GM12873 (cell line): ENCODE data around the gene NINJ2.

Experiments
- TF ChIP-seq, protein P1 (sequence below): IDR thresholded peaks from 2 replicates; pipeline ENCODE4 v1.5.1; 2012; ENCODE audit warnings: low read depth, mild to moderate bottlenecking, moderate library complexity, low read length, control low read depth; ENCODE audit not compliant: insufficient read depth; ENCODE audit errors: missing control alignments

The NINJ2 gene

DNA sequence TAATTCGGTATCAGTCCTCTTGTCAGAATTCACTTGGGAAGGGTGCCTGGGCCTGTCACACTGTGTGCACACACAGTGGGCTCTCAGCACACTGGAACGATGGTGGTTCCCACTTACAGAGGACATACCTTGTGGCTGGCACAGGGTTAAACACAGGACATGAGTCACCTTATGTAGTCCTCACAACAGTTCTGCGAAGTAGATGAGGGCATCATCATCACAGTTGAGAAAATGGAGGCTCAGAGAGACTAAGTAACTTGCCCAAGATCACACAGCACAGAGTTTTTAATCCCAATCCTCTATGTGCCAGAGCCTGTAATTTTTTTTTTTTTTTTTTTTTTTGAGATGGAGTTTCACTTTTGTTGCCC, 90.7 kb downstream of the NINJ2 start:
- TF ChIP-seq, protein P1, sequence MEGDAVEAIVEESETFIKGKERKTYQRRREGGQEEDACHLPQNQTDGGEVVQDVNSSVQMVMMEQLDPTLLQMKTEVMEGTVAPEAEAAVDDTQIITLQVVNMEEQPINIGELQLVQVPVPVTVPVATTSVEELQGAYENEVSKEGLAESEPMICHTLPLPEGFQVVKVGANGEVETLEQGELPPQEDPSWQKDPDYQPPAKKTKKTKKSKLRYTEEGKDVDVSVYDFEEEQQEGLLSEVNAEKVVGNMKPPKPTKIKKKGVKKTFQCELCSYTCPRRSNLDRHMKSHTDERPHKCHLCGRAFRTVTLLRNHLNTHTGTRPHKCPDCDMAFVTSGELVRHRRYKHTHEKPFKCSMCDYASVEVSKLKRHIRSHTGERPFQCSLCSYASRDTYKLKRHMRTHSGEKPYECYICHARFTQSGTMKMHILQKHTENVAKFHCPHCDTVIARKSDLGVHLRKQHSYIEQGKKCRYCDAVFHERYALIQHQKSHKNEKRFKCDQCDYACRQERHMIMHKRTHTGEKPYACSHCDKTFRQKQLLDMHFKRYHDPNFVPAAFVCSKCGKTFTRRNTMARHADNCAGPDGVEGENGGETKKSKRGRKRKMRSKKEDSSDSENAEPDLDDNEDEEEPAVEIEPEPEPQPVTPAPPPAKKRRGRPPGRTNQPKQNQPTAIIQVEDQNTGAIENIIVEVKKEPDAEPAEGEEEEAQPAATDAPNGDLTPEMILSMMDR: no peak

DNA sequence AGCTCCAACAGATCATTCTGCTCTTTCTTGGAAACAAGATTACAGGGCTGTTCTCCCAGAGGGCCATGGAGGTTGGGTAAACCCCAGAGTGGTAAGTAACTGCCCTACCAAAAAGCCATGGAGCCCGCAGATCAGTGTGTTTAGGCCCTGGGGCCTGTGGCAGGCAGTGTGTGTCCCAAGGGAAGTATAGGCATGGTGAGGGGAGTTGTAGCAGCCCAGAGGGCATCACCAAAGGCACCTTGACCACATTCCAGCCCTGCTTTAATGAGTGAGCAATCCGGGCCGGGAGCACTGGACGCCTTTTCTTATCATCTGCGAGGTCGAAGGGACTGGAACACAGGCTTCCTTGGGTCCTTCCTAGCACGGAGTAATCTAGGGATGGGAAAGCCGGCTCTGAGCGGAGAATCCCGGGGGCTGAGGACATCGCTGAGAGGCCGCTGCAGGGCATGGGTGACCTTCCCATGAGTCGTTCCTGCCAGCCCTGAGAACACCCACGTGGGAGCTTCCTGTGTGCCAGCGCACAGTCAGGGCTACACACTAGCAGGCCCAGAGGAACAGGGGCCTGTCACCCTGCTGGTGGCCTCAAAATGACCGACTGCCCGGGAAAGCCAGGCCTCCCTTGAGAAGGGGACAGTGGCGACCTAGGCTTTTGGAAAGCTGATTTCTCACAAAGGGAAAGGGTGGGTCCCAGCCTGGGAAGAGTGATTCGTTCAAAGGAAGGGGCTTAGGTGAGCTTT, 91.3 kb downstream of the NINJ2 start:
- TF ChIP-seq, protein P1: no peak

DNA sequence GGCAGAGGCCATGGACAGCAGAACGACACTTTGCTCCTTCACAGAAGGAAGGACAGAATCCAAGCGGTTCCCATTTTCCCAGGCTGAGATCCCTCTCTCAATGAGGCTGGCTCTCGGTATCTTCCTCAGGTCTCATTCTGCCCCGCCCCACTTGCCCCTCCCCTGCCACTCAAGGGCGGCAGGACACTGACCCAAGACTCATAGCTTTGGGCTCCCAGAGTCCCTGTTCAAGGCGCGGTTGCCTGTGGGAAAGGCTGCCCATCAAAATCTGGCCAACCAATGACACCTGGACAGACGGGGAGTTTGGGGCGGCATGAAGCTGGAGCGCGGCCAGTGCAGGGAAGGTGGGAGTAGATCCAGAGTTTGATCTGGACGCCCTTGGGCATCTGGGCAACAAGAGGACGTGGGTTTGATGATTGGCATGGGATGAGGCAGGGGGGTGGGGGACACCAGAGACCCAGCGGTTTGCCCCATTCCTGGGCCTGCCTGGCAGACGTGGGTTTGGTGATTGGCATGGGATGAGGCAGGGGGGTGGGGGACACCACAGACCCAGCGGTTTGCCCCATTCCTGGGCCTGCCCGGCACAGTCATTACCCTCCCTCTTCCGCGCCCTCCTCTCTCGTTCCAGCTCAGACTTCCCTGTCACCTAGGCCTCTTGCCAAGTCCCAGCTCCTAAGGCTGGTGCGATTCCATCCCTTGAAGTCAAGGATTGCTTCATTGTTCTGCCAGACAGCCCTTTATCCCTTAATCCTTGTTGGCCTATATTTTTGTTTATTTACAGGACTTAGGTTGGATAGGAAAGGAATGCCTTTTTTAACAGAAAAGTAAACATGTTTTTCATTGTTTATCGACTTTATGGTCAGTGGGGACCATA, 92.1 kb downstream of the NINJ2 start:
- TF ChIP-seq, protein P1: no peak

DNA sequence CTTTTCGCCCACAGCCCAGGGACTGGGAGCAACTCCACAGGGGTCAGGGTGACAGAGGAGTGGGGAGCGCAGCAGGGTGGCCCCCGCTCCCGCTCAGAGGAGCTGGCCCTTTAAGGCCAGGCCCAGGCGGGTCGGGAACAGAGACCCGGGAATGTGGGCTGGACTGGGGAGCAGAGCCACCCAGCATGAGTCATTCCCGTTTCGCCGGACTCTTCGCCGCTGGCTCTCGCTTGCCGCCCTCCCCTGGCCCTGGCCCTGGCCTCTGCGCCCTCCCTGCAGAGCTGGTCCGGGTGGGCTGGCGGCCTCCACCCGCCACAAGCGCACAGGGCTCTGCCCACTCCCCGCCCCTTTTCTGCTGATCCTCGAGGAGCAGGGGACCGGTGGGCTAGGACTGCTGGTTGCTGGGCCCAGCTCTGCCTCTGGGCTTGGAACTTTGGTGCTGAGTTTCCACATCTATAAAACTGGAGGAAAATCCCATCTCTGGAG, 92.8 kb downstream of the NINJ2 start:
- TF ChIP-seq, protein P1: no peak

DNA sequence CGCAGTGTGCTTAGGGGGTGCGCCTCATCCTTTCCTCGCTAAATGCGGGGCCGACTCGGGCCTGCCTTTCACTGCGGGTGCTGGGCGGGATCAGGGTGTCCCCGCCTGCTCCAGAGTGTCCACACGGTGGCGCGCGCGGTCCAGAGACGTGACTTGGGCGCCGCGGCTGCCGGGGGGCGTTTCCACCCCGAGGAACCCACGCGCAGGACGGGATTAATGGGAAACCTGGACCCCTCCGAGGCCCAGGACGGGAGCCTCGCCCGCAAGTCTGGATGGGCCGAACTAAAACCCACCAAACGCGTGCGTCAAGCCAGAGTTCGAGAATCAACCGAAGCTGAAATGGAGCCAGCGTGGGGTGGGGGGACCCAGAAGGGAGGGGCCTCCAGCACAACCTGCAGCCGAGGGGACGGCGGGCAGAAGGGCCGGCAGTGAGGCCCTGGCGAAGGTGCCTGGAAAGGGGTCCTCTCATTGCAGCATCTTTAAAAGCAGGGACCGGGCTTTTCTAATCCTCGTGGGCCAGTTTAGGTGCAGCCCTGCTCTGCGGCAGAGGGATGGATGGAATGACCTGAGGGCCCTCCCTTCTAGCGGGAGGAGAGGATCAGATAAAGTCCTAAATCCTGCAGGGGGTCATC, 93.3 kb downstream of the NINJ2 start:
- TF ChIP-seq, protein P1: peak; percentile 84

DNA sequence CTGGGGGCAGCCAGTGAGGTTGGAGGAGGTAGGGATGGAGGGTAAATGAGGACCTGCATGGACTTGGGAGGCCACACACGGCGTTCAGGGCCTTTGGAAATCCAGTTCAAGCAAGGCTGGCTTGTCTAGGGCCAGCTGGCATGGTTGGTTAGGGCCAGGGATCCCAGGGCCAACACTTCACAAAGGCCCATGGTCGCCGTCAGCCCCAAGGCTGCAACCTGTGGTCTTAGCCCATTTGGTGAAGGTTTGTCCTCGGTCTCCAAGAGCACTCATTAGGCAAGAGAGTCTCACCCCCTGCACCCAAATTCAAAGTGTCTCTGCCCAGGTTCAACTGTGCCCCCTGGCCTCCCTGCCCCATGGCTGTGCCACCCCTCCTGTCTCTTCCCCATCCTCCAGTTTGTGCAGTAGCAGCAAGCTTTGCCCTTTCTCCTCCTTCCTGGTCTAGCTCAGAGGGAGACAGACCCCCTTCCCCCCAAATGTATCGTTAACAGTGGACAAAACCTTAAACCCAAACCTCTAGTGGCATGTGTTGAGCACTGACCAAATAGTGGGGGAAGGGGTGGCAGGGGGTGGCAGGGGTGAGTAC, 94.1 kb downstream of the NINJ2 start:
- TF ChIP-seq, protein P1: no peak
